ENCODE data around the gene ZDHHC14. TPM values are rescaled to one million over a fixed set of nuclear protein-coding genes. Genes with fewer than 3 reads are reported as not detected.
A peak's percentile ranks its signal among the peaks of the same experiment; 100 is the strongest.

ZDHHC14 gene
- total RNA-seq, 3 donors from 2014 or later = 4.8 to 9.8 (median 8.5) TPM

GRCh38 chr6:157668713-157669112 lies 287.7 kb downstream of the ZDHHC14 start:
- H3K27me3 ChIP-seq = no peaks in the 10 kb centered on the region
- peaks cover 3 to 5% of the 10 kb centered on the region in 2 donors for H3K4me1 ChIP-seq
- intact Hi-C loops (cut with DNase I; ENCODE audit: low total_unique reads) = loop anchor here (5.0 kb wide), 1 partner anchor 634 kb away; no protein-coding TSS in a partner anchor
- H3K36me3 ChIP-seq = no peaks in the 10 kb centered on the region
- no peak for DNase-seq (ENCODE audit: low spot score in 2 of 2)
- H3K9me3 ChIP-seq = no peaks in the 10 kb centered on the region
- TF ChIP-seq POLR2AphosphoS5 (IDR thresholded peaks at IDR 0.05) (no peak), CTCF (IDR thresholded peaks at IDR 0.05) (no peak), POLR2A (IDR thresholded peaks at IDR 0.05) (no peak)
- peak overlapping the region in 1 of 2 donors; percentile 87 for H3K27ac ChIP-seq
- no peak overlapping the region for H3K4me3 ChIP-seq

GRCh38 chr6:157669323-157669722 lies 288.3 kb downstream of the ZDHHC14 start:
- DNase-seq (ENCODE audit: low spot score in 2 of 2) = no peak
- Histone ChIP-seq H3K4me3 (peak overlapping the region in 1 of 3 donors; percentile 43), H3K27me3 (no peaks in the 10 kb centered on the region), H3K9me3 (no peaks in the 10 kb centered on the region), H3K36me3 (no peaks in the 10 kb centered on the region), H3K27ac (peak overlapping the region; percentile 55 to 87), H3K4me1 (peaks cover 3 to 5% of the 10 kb centered on the region in 2 donors)
- intact Hi-C loops (cut with DNase I; ENCODE audit: low total_unique reads) = loop anchor here (5.0 kb wide), 1 partner anchor 633 kb away; no protein-coding TSS in a partner anchor
- no peak for TF ChIP-seq POLR2AphosphoS5 (IDR thresholded peaks at IDR 0.05)
- no peak for TF ChIP-seq CTCF (IDR thresholded peaks at IDR 0.05)
- no peak for TF ChIP-seq POLR2A (IDR thresholded peaks at IDR 0.05)

GRCh38 chr6:157669747-157670216 lies 288.8 kb downstream of the ZDHHC14 start:
- intact Hi-C loops (cut with DNase I; ENCODE audit: low total_unique reads) = loop anchor here (5.0 kb wide), 1 partner anchor 633 kb away; no protein-coding TSS in a partner anchor
- Histone ChIP-seq H3K27ac (peak overlapping the region; percentile 55 to 87), H3K9me3 (no peaks in the 10 kb centered on the region), H3K27me3 (no peaks in the 10 kb centered on the region), H3K4me1 (peaks cover 3 to 5% of the 10 kb centered on the region in 2 donors), H3K4me3 (peak overlapping the region in 1 of 3 donors; percentile 43), H3K36me3 (no peaks in the 10 kb centered on the region)
- peak; percentile 60 to 71 for DNase-seq (ENCODE audit: low spot score in 2 of 2)
- TF ChIP-seq POLR2AphosphoS5 (IDR thresholded peaks at IDR 0.05) (peak in 1 of 3 donors; percentile 20), CTCF (IDR thresholded peaks at IDR 0.05) (peak in 2 of 3 donors; percentile 20 to 35), POLR2A (IDR thresholded peaks at IDR 0.05) (no peak)

- no peak overlapping the region for H3K4me3 ChIP-seq
- DNase-seq (ENCODE audit: low spot score in 2 of 2) = no peak
- H3K27me3 ChIP-seq = no peaks in the 10 kb centered on the region
- H3K9me3 ChIP-seq = no peaks in the 10 kb centered on the region
- peaks cover 3 to 5% of the 10 kb centered on the region in 2 donors for H3K4me1 ChIP-seq
- intact Hi-C loops (cut with DNase I; ENCODE audit: low total_unique reads) = no loop called here
- TF ChIP-seq POLR2A (IDR thresholded peaks at IDR 0.05) = no peak
- no peak for TF ChIP-seq POLR2AphosphoS5 (IDR thresholded peaks at IDR 0.05)
- no peak for TF ChIP-seq CTCF (IDR thresholded peaks at IDR 0.05)
- no peaks in the 10 kb centered on the region for H3K36me3 ChIP-seq
- H3K27ac ChIP-seq = peak overlapping the region in 1 of 2 donors; percentile 87
Measured at GRCh38 chr6:157670466-157671186, 289.6 kb downstream of the ZDHHC14 start.
